Thyroid gland (tissue), 4 donors: ENCODE measurements around the gene LRP6.

ENCODE experiments used
- POLR2A ChIP-seq, 2 donors: fragments of 450-650 bp; IDR thresholded peaks; one replicate each; pipeline ENCODE4 v1.6.1; 2017; ENCODE audit warnings: antibody characterized with exemption in 2 of 2, mild to moderate bottlenecking in 2 of 2, moderate library complexity in 1 of 2
- TF ChIP-seq, protein P1 (sequence below), 6 experiments: fragments of 200-600 bp in 3 of 6; fragments of 450-650 bp in 3 of 6; sonication (generic) in 3 of 6; IDR thresholded peaks; one replicate each; pipeline ENCODE4 v1.5.1; 2016 to 2019; ENCODE audit warnings: antibody characterized with exemption in 6 of 6, mild to moderate bottlenecking in 2 of 6, inconsistent platforms in 1 of 6, moderate library complexity in 1 of 6

DNA sequence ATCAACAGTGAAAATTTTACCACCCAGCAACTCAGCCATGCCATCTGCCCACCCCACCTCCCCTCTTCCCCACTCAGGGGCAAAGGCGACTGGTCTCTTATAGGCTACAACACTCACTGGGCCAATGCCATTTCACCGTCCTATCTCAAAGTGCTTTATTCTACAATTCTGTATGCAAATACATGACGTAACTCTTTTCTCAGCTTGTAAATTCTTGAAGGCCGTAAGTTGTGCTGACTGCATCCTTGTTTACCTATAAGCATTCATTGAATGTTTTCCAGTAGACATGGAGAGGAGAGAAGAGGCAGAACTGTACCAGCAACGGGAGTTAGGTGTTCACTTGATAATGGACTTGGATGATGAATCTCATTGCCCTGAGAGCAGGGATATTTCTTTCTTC lies 180.5 kb downstream of the LRP6 start:
- TF ChIP-seq, protein P1, sequence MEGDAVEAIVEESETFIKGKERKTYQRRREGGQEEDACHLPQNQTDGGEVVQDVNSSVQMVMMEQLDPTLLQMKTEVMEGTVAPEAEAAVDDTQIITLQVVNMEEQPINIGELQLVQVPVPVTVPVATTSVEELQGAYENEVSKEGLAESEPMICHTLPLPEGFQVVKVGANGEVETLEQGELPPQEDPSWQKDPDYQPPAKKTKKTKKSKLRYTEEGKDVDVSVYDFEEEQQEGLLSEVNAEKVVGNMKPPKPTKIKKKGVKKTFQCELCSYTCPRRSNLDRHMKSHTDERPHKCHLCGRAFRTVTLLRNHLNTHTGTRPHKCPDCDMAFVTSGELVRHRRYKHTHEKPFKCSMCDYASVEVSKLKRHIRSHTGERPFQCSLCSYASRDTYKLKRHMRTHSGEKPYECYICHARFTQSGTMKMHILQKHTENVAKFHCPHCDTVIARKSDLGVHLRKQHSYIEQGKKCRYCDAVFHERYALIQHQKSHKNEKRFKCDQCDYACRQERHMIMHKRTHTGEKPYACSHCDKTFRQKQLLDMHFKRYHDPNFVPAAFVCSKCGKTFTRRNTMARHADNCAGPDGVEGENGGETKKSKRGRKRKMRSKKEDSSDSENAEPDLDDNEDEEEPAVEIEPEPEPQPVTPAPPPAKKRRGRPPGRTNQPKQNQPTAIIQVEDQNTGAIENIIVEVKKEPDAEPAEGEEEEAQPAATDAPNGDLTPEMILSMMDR (IDR thresholded peaks at IDR 0.05): no peak
- no peak for TF ChIP-seq POLR2A (IDR thresholded peaks at IDR 0.05)
